Measurements from ENCODE around the gene KLF9.

The KLF9 gene

GRCh38 chr9:70389188-70389587 lies 25.3 kb downstream of the KLF9 start:
- Histone ChIP-seq H3K27ac (ENCODE audit: low read length) (no peak overlapping the region), H2AFZ (ENCODE audit: low read depth, low read length) (no peak overlapping the region), H3K4me3 (ENCODE audit: low read length) (no peak overlapping the region), H3K79me2 (ENCODE audit: low read length) (no peaks in the 10 kb centered on the region), H3K27me3 (ENCODE audit: low read depth, low read length) (peaks cover 11% of the 10 kb centered on the region; the same call in 1 of the 2 replicates), H4K20me1 (ENCODE audit: insufficient read depth, low read length) (no peaks in the 10 kb centered on the region), H3K9me3 (ENCODE audit: insufficient read depth, low read length) (no peaks in the 10 kb centered on the region), H3K4me2 (ENCODE audit: low read length) (no peak overlapping the region), H3K4me1 (ENCODE audit: low read length) (no peaks in the 10 kb centered on the region), H3K36me3 (replicated peaks; ENCODE audit: low read depth, low read length) (no peaks in the 10 kb centered on the region), H3K9ac (ENCODE audit: low read length) (no peak overlapping the region)
- TF ChIP-seq CTCF (IDR thresholded peaks at IDR 0.05; ENCODE audit: low read depth, low read length) (no peak), EZH2phosphoT487 (IDR thresholded peaks at IDR 0.05; ENCODE audit: low read depth) (no peak)

- Histone ChIP-seq H4K20me1 (ENCODE audit: insufficient read depth, low read length) (no peaks in the 10 kb centered on the region), H3K79me2 (ENCODE audit: low read length) (no peaks in the 10 kb centered on the region), H3K4me1 (ENCODE audit: low read length) (no peaks in the 10 kb centered on the region), H3K9me3 (ENCODE audit: insufficient read depth, low read length) (no peaks in the 10 kb centered on the region), H3K4me3 (ENCODE audit: low read length) (no peak overlapping the region), H3K27me3 (ENCODE audit: low read depth, low read length) (peaks cover 11% of the 10 kb centered on the region; the same call in 1 of the 2 replicates), H3K4me2 (ENCODE audit: low read length) (no peak overlapping the region), H3K36me3 (replicated peaks; ENCODE audit: low read depth, low read length) (no peaks in the 10 kb centered on the region), H3K27ac (ENCODE audit: low read length) (no peak overlapping the region), H3K9ac (ENCODE audit: low read length) (no peak overlapping the region), H2AFZ (ENCODE audit: low read depth, low read length) (no peak overlapping the region)
- TF ChIP-seq CTCF (IDR thresholded peaks at IDR 0.05; ENCODE audit: low read depth, low read length) (no peak), EZH2phosphoT487 (IDR thresholded peaks at IDR 0.05; ENCODE audit: low read depth) (no peak)
Observed at GRCh38 chr9:70387663-70388062, 26.8 kb downstream of the KLF9 start.

- no peak overlapping the region for H3K9ac ChIP-seq (ENCODE audit: low read length)
- no peak overlapping the region for H2AFZ ChIP-seq (ENCODE audit: low read depth, low read length)
- H3K79me2 ChIP-seq (ENCODE audit: low read length), result no peaks in the 10 kb centered on the region
- H3K4me1 ChIP-seq (ENCODE audit: low read length), result no peaks in the 10 kb centered on the region
- no peaks in the 10 kb centered on the region for H3K36me3 ChIP-seq (replicated peaks; ENCODE audit: low read depth, low read length)
- H3K4me2 ChIP-seq (ENCODE audit: low read length), result no peak overlapping the region
- no peak overlapping the region for H3K4me3 ChIP-seq (ENCODE audit: low read length)
- TF ChIP-seq CTCF (IDR thresholded peaks at IDR 0.05; ENCODE audit: low read depth, low read length), result no peak
- TF ChIP-seq EZH2phosphoT487 (IDR thresholded peaks at IDR 0.05; ENCODE audit: low read depth), result no peak
- 0 out of 2 replicates have a peak, but pooled peaks cover 3% of the 10 kb centered on the region for H3K27me3 ChIP-seq (ENCODE audit: low read depth, low read length)
- H4K20me1 ChIP-seq (ENCODE audit: insufficient read depth, low read length), result no peaks in the 10 kb centered on the region
- no peaks in the 10 kb centered on the region for H3K9me3 ChIP-seq (ENCODE audit: insufficient read depth, low read length)
- H3K27ac ChIP-seq (ENCODE audit: low read length), result no peak overlapping the region
Observed at GRCh38 chr9:70385426-70385825, 29.0 kb downstream of the KLF9 start.

GRCh38 chr9:70382709-70383605 lies 31.5 kb downstream of the KLF9 start:
- H2AFZ ChIP-seq (ENCODE audit: low read depth, low read length), result no peak overlapping the region
- TF ChIP-seq EZH2phosphoT487 (IDR thresholded peaks at IDR 0.05; ENCODE audit: low read depth) (no peak), CTCF (IDR thresholded peaks at IDR 0.05; ENCODE audit: low read depth, low read length) (no peak)
- H3K27me3 ChIP-seq (ENCODE audit: low read depth, low read length), result no peaks in the 10 kb centered on the region
- H3K9me3 ChIP-seq (ENCODE audit: insufficient read depth, low read length), result no peaks in the 10 kb centered on the region
- no peaks in the 10 kb centered on the region for H3K4me1 ChIP-seq (ENCODE audit: low read length)
- no peak overlapping the region for H3K27ac ChIP-seq (ENCODE audit: low read length)
- H3K4me3 ChIP-seq (ENCODE audit: low read length), result no peak overlapping the region
- H3K9ac ChIP-seq (ENCODE audit: low read length), result no peak overlapping the region
- no peak overlapping the region for H3K4me2 ChIP-seq (ENCODE audit: low read length)
- H3K79me2 ChIP-seq (ENCODE audit: low read length), result no peaks in the 10 kb centered on the region
- no peaks in the 10 kb centered on the region for H4K20me1 ChIP-seq (ENCODE audit: insufficient read depth, low read length)
- no peaks in the 10 kb centered on the region for H3K36me3 ChIP-seq (replicated peaks; ENCODE audit: low read depth, low read length)

Measured in OCI-LY3 (cell line).